GM13976 (cell line): ENCODE data around the gene CREG2.

Experiments
- DNase-seq: peaks from one replicate; pipeline ENCODE4 v3.0.0; 2012; ENCODE audit warnings: low spot score
- CTCF ChIP-seq: IDR thresholded peaks from 2 replicates; pipeline ENCODE4 v1.5.1; 2012; ENCODE audit warnings: borderline replicate concordance, mild to moderate bottlenecking; ENCODE audit not compliant: insufficient read depth; ENCODE audit errors: extremely low read depth, missing control alignments, control extremely low read depth
- in situ Hi-C: fragments of 300-500 bp; cut with MboI; formaldehyde crosslinking; loops from one replicate; pipeline ENCODE4 v1.12.0; 2022; ENCODE audit warnings: low sequenced_read_pairs, mixed read lengths, inconsistent platforms; ENCODE audit not compliant: unreplicated experiment

CREG2 gene

GRCh38 chr2:101300836-101301235 is 86.5 kb downstream of the CREG2 start:
- DNase-seq: no peak
- in situ Hi-C loops: no loop called here
- TF ChIP-seq CTCF: no peak

- in situ Hi-C loops: no loop called here
- no peak for DNase-seq
- no peak for TF ChIP-seq CTCF
These were observed 87.1 kb downstream of the CREG2 start for GRCh38 chr2:101300164-101300563.

- in situ Hi-C loops: no loop called here
- TF ChIP-seq CTCF: no peak
- no peak for DNase-seq
These were observed 87.7 kb downstream of the CREG2 start for GRCh38 chr2:101299604-101300003.

GRCh38 chr2:101297383-101297782 is 89.9 kb downstream of the CREG2 start:
- no peak for TF ChIP-seq CTCF
- no peak for DNase-seq
- in situ Hi-C loops: no loop called here

GRCh38 chr2:101296371-101296770 is 90.9 kb downstream of the CREG2 start:
- no peak for TF ChIP-seq CTCF
- no peak for DNase-seq

GRCh38 chr2:101295895-101296294 is 91.4 kb downstream of the CREG2 start:
- in situ Hi-C loops: no loop called here
- DNase-seq: no peak
- no peak for TF ChIP-seq CTCF

More at GRCh38 chr2:101296371-101296770, 90.9 kb downstream of the CREG2 start:
- in situ Hi-C loops: no loop called here
